IMR-90 (cell line): ENCODE measurements around the gene PPIL4.

Source experiments
- BHLHE40 ChIP-seq: fragments of 150-350 bp; IDR thresholded peaks from 2 replicates; pipeline ENCODE4 v1.6.1; 2016; ENCODE audit warnings: mild to moderate bottlenecking, low read depth, low read length
- CEBPB ChIP-seq: IDR thresholded peaks from 2 replicates; pipeline ENCODE4 v1.6.1; 2012; ENCODE audit warnings: low read depth, low read length, improper control_type of control experiment
- CTCF ChIP-seq: conservative IDR thresholded peaks from 2 replicates; pipeline ENCODE4 v1.5.1; 2012; ENCODE audit warnings: mild to moderate bottlenecking, low read depth, low read length, improper control_type of control experiment
- FOS ChIP-seq: fragments of 150-350 bp; IDR thresholded peaks from 2 replicates; pipeline ENCODE4 v1.6.1; 2016; ENCODE audit warnings: low read depth, low read length
- MAFK ChIP-seq: IDR thresholded peaks from 2 replicates; pipeline ENCODE4 v1.6.1; 2012; ENCODE audit warnings: low read depth, low read length, improper control_type of control experiment
- MAZ ChIP-seq: IDR thresholded peaks from 2 replicates; pipeline ENCODE4 v1.6.1; 2012; ENCODE audit warnings: low read depth, mild to moderate bottlenecking, low read length, improper control_type of control experiment, moderate library complexity, borderline replicate concordance
- POLR2A ChIP-seq: IDR thresholded peaks from 2 replicates; pipeline ENCODE4 v1.6.1; 2012; ENCODE audit warnings: mild to moderate bottlenecking, low read depth, low read length
- RAD21 ChIP-seq: IDR thresholded peaks from 2 replicates; pipeline ENCODE4 v1.6.1; 2012; ENCODE audit warnings: low read length, improper control_type of control experiment
- RFX5 ChIP-seq: IDR thresholded peaks from 2 replicates; pipeline ENCODE4 v1.8.0; 2012; ENCODE audit warnings: low read depth, mild to moderate bottlenecking, low read length, moderate library complexity
- SMC3 ChIP-seq: fragments of 150-350 bp; IDR thresholded peaks from 2 replicates; pipeline ENCODE4 v1.6.1; 2016; ENCODE audit warnings: low read depth, mild to moderate bottlenecking, antibody characterized with exemption, low read length, moderate library complexity
- USF2 ChIP-seq: fragments of 150-350 bp; IDR thresholded peaks from 2 replicates; pipeline ENCODE4 v1.6.1; 2017; ENCODE audit warnings: mild to moderate bottlenecking, antibody characterized with exemption, low read length, low read depth

- TF ChIP-seq MAFK (no peak), CTCF (no peak), CEBPB (no peak), POLR2A (no peak), BHLHE40 (no peak), SMC3 (no peak), RFX5 (no peak), MAZ (no peak), FOS (no peak), RAD21 (no peak), USF2 (no peak)
Measured at GRCh38 chr6:149493761-149494320, 52.0 kb downstream of the PPIL4 start.
